Liver (tissue), 9 donors: ENCODE measurements around the gene MARK1. TPM values are rescaled to one million over a fixed set of nuclear protein-coding genes. Genes with fewer than 3 reads are reported as not detected.
A peak's percentile ranks its signal among the peaks of the same experiment; 100 is the strongest.

Experiments
- DNase-seq: peaks from one replicate; pipeline ENCODE4 v3.0.0-alpha.2; 2017; ENCODE audit warnings: low spot score
- H3K27ac ChIP-seq, 2 donors: one replicate each; pipeline ENCODE4 v1.7.0; 2013; ENCODE audit warnings: inconsistent platforms in 2 of 2, low read length in 2 of 2, control low read depth in 1 of 2, low read depth in 1 of 2, mild to moderate bottlenecking in 1 of 2
- H3K27me3 ChIP-seq, 4 donors: one replicate each; pipeline versions ENCODE4 v1.6.1 to v1.7.0; 2013; ENCODE audit warnings: low read length in 3 of 4, inconsistent platforms in 1 of 4, mild to moderate bottlenecking in 1 of 4, moderate library complexity in 1 of 4; ENCODE audit not compliant: control insufficient read depth in 4 of 4, insufficient read depth in 4 of 4
- H3K36me3 ChIP-seq, 4 donors: one replicate each; pipeline versions ENCODE4 v1.6.1 to v1.7.0; 2013; ENCODE audit warnings: low read length in 3 of 4, mild to moderate bottlenecking in 3 of 4, low read depth in 1 of 4, moderate library complexity in 1 of 4; ENCODE audit not compliant: control insufficient read depth in 4 of 4, insufficient read depth in 3 of 4
- H3K4me1 ChIP-seq, 4 donors: one replicate each; pipeline versions ENCODE4 v1.6.1 to v1.7.0; 2013; ENCODE audit warnings: low read length in 3 of 4, mild to moderate bottlenecking in 3 of 4, moderate library complexity in 1 of 4; ENCODE audit not compliant: control insufficient read depth in 4 of 4, insufficient read depth in 4 of 4
- H3K4me3 ChIP-seq, 3 donors: one replicate each; pipeline versions ENCODE4 v1.6.1 to v1.7.0; 2013; ENCODE audit warnings: low read length in 3 of 3, control low read depth in 1 of 3, low read depth in 1 of 3, mild to moderate bottlenecking in 1 of 3
- H3K9ac ChIP-seq, 2 donors: one replicate each; pipeline ENCODE4 v1.7.0; 2013; ENCODE audit warnings: low read length in 2 of 2, mild to moderate bottlenecking in 2 of 2, moderate library complexity in 2 of 2, control low read depth in 1 of 2, low read depth in 1 of 2
- H3K9me3 ChIP-seq, 4 donors: one replicate each; pipeline versions ENCODE4 v1.6.1 to v1.7.0; 2013; ENCODE audit warnings: low read length in 3 of 4; ENCODE audit not compliant: control insufficient read depth in 4 of 4
- EGR1 ChIP-seq, 2 donors: IDR thresholded peaks; 2 replicates each; pipeline ENCODE4 v1.6.1; 2016 to 2018; ENCODE audit warnings: antibody characterized with exemption in 2 of 2, low read depth in 2 of 2
- FOXA1 ChIP-seq: IDR thresholded peaks from 2 replicates; pipeline ENCODE4 v1.6.1; 2016; ENCODE audit warnings: antibody characterized with exemption
- FOXA2 ChIP-seq: IDR thresholded peaks from 2 replicates; pipeline ENCODE4 v1.6.1; 2016; ENCODE audit warnings: antibody characterized with exemption
- GABPA ChIP-seq, 2 donors: IDR thresholded peaks in 1 of 2; conservative IDR thresholded peaks in 1 of 2; 2 replicates each; pipeline ENCODE4 v1.6.1; 2016; ENCODE audit warnings: antibody characterized with exemption in 2 of 2, mild to moderate bottlenecking in 1 of 2, moderate library complexity in 1 of 2
- HNF4A ChIP-seq, 2 donors: conservative IDR thresholded peaks; 2 replicates each; pipeline ENCODE4 v1.6.1; 2016; ENCODE audit warnings: antibody characterized with exemption in 2 of 2, mild to moderate bottlenecking in 2 of 2
- HNF4G ChIP-seq: IDR thresholded peaks from 2 replicates; pipeline ENCODE4 v1.6.1; 2016; ENCODE audit warnings: antibody characterized with exemption
- JUND ChIP-seq, 2 donors: IDR thresholded peaks; 2 replicates each; pipeline ENCODE4 v1.6.1; 2016; ENCODE audit warnings: antibody characterized with exemption in 2 of 2
- MAX ChIP-seq: IDR thresholded peaks from 2 replicates; pipeline ENCODE4 v1.6.1; 2016; ENCODE audit warnings: antibody characterized with exemption
- NR2F2 ChIP-seq: IDR thresholded peaks from 2 replicates; pipeline ENCODE4 v1.6.1; 2016; ENCODE audit warnings: antibody characterized with exemption
- RAD21 ChIP-seq, 2 donors: IDR thresholded peaks; 2 replicates each; pipeline ENCODE4 v1.6.1; 2016; ENCODE audit warnings: antibody characterized with exemption in 2 of 2, mild to moderate bottlenecking in 2 of 2
- RXRA ChIP-seq, 2 donors: IDR thresholded peaks; 2 replicates each; pipeline ENCODE4 v1.6.1; 2017 to 2018; ENCODE audit warnings: antibody characterized with exemption in 2 of 2, mild to moderate bottlenecking in 1 of 2
- SP1 ChIP-seq: IDR thresholded peaks from 2 replicates; pipeline ENCODE4 v1.6.1; 2018; ENCODE audit warnings: antibody characterized with exemption, mild to moderate bottlenecking
- TAF1 ChIP-seq: conservative IDR thresholded peaks from 2 replicates; pipeline ENCODE4 v1.6.1; 2016; ENCODE audit warnings: antibody characterized with exemption, mild to moderate bottlenecking
- YY1 ChIP-seq: IDR thresholded peaks from 2 replicates; pipeline ENCODE4 v1.6.1; 2016; ENCODE audit warnings: antibody characterized with exemption, mild to moderate bottlenecking
- ZBTB33 ChIP-seq: IDR thresholded peaks from 2 replicates; pipeline ENCODE4 v1.6.1; 2016; ENCODE audit warnings: antibody characterized with exemption
- WGBS: extraction: QIAGEN DNeasy Blood & Tissue Kit; methylation state at CpG from one replicate; pipeline ENCODE4 v1.1.7; 2013; 5-methylcytosine and 5-hydroxymethylcytosine counted together
- polyA plus RNA-seq, 2 donors: library from polyadenylated mRNA; stranded (reverse) in 1 of 2; unstranded in 1 of 2; fragments of 200-250 nt in 1 of 2; fragments of >200 nt in 1 of 2; fragmentation: Nextera tagmentation in 1 of 2; extraction: Ambion mirVana in 1 of 2; gene quantifications; one replicate each; pipeline versions ENCODE4 v1.2.1 to v1.2.3, GENCODE V29; 2013 to 2015
- total RNA-seq, 2 donors: library from RNA; depleted of rRNA; stranded (reverse); fragments of >200 nt; gene quantifications; one replicate each; pipeline ENCODE4 v1.2.3, GENCODE V29; 2014
- TF ChIP-seq, protein P1 (sequence below): IDR thresholded peaks from 2 replicates; pipeline ENCODE4 v1.6.1; 2016; ENCODE audit warnings: antibody characterized with exemption, mild to moderate bottlenecking
- donor health status: healthy.
- donor health status: healthy.
- donor health status: healthy.
- donor health status: healthy.
- donor health status: healthy.

Gene MARK1
- total and polyA plus RNA-seq, 4 donors: 0.10 to 0.59 (median 0.25) TPM

DNA sequence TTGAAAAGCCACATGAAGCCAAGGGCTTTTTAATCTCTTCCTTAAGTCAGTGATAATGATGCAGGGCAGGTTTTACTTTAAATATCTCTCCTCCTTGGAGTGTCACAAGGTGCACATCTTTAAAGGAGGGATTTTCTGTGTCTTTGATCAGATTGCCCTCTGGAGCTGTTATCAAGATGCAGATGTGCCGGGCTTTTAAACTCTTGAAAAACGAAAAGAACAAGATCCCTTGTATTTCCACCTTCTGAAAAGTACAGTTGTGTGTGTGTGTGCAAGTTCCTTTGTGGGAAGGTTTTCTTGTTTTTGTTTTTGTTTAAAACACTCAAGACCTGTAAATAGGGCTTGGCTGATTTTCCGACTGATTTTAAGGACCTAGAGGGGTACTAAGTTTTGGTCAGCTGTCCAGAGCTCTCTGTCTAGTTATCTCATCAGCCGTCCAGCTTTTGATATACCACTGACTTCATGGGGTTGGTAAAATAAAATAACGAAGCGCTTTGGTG lies 1.6 kb downstream of the MARK1 start:
- H3K4me3 ChIP-seq: peak overlapping the region in 1 of 3 donors; percentile 75
- H3K9ac ChIP-seq: no peak overlapping the region
- WGBS: 44% methylated on average over 6 of the region's 6 CpGs
- peaks cover 0 to 19% (median 8%) of the 10 kb centered on the region in 4 donors for H3K27me3 ChIP-seq
- H3K4me1 ChIP-seq: peaks cover 9 to 21% (median 15%) of the 10 kb centered on the region in 4 donors
- H3K27ac ChIP-seq: no peak overlapping the region
- no peak for DNase-seq
- peaks cover 0 to 2% (median 0%) of the 10 kb centered on the region in 4 donors for H3K9me3 ChIP-seq
- TF ChIP-seq HNF4A (conservative IDR thresholded peaks at IDR 0.05) (no peak), NR2F2 (no peak), FOXA1 (no peak), JUND (IDR thresholded peaks at IDR 0.05) (no peak)
- TF ChIP-seq, protein P1, sequence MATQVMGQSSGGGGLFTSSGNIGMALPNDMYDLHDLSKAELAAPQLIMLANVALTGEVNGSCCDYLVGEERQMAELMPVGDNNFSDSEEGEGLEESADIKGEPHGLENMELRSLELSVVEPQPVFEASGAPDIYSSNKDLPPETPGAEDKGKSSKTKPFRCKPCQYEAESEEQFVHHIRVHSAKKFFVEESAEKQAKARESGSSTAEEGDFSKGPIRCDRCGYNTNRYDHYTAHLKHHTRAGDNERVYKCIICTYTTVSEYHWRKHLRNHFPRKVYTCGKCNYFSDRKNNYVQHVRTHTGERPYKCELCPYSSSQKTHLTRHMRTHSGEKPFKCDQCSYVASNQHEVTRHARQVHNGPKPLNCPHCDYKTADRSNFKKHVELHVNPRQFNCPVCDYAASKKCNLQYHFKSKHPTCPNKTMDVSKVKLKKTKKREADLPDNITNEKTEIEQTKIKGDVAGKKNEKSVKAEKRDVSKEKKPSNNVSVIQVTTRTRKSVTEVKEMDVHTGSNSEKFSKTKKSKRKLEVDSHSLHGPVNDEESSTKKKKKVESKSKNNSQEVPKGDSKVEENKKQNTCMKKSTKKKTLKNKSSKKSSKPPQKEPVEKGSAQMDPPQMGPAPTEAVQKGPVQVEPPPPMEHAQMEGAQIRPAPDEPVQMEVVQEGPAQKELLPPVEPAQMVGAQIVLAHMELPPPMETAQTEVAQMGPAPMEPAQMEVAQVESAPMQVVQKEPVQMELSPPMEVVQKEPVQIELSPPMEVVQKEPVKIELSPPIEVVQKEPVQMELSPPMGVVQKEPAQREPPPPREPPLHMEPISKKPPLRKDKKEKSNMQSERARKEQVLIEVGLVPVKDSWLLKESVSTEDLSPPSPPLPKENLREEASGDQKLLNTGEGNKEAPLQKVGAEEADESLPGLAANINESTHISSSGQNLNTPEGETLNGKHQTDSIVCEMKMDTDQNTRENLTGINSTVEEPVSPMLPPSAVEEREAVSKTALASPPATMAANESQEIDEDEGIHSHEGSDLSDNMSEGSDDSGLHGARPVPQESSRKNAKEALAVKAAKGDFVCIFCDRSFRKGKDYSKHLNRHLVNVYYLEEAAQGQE: no peak
- H3K36me3 ChIP-seq: no peaks in the 10 kb centered on the region

DNA sequence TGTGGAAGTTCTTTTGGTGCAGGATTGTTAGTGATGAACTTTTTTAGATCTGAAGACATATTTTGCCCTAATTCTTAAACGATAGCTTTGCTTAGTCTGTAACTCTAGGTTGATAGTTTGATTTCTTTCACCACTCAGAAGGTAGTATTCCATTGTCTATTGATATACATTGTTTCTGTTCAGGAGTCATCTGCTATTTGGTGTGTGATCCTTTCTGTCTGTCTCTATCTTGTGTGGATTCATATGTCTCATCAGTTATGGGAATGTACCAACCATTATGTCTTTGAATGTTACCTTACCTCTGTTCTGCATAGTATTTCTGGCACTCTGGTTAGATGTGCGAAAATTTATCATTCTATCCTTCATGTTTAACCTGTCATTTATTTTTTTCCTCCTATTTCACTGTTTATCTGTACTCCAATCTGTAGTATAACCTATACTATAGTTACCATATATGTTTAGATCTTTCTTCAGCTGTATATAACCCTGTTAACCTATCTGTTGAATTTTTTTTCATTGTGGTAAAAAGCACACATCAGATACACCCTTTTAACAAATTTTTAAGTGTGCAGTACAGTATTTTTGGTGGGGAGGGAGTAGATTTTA lies 5.7 kb downstream of the MARK1 start:
- no peak for DNase-seq
- Histone ChIP-seq H3K36me3 (no peaks in the 10 kb centered on the region), H3K4me3 (no peak overlapping the region), H3K27ac (no peak overlapping the region), H3K4me1 (peaks cover 3 to 6% (median 6%) of the 10 kb centered on the region in 4 donors), H3K9ac (no peak overlapping the region), H3K9me3 (peaks cover 0 to 3% (median under 1%) of the 10 kb centered on the region in 4 donors), H3K27me3 (peaks cover 0 to 8% (median 5%) of the 10 kb centered on the region in 4 donors)
- WGBS: 85% methylated on average over 2 of the region's 2 CpGs
- no peak for TF ChIP-seq HNF4A (conservative IDR thresholded peaks at IDR 0.05)
- no peak for TF ChIP-seq JUND (IDR thresholded peaks at IDR 0.05)
- TF ChIP-seq ZBTB33: no peak
- TF ChIP-seq FOXA1: no peak
- TF ChIP-seq RAD21 (IDR thresholded peaks at IDR 0.05): no peak
- TF ChIP-seq TAF1: no peak
- TF ChIP-seq FOXA2: no peak
- no peak for TF ChIP-seq HNF4G
- TF ChIP-seq YY1: no peak
- TF ChIP-seq SP1: no peak
- TF ChIP-seq, protein P1: no peak
- no peak for TF ChIP-seq MAX
- no peak for TF ChIP-seq EGR1 (IDR thresholded peaks at IDR 0.05; ENCODE audit: low read depth in 2 of 2)
- no peak for TF ChIP-seq RXRA (IDR thresholded peaks at IDR 0.05)
- TF ChIP-seq GABPA (IDR thresholded peaks at IDR 0.05 in 1 of 2, conservative IDR thresholded peaks at IDR 0.05 in 1 of 2): no peak
